Gastroesophageal sphincter (tissue), 4 donors: ENCODE data around the gene RSPH10B. TPM values are rescaled to one million over a fixed set of nuclear protein-coding genes. Genes with fewer than 3 reads are reported as not detected.
A peak's percentile ranks its signal among the peaks of the same experiment; 100 is the strongest.
"Not testable (repeated sequence)": the region's sequence is repeated elsewhere in the genome, so short reads cannot be mapped to it uniquely, and the experiment has no call there.

ENCODE experiments used
- ATAC-seq: fragments of 150-250 bp; one replicate; pipeline ENCODE4 v1.9.1; 2016; ENCODE audit warnings: mild to moderate bottlenecking, moderate library complexity
- H3K27ac ChIP-seq, 4 donors: fragments of 200-600 bp; sonication (generic) in 3 of 4; 1 replicate in 3 of 4; 2 replicates in 1 of 4; pipeline ENCODE4 v1.5.1; 2016 to 2019
- H3K27me3 ChIP-seq: fragments of 200-600 bp; sonication (generic); one replicate; pipeline ENCODE4 v1.5.1; 2019
- H3K36me3 ChIP-seq, 2 donors: fragments of 200-600 bp; sonication (generic); one replicate each; pipeline ENCODE4 v1.5.1; 2019; ENCODE audit warnings: control low read depth in 1 of 2
- H3K4me1 ChIP-seq, 3 donors: fragments of 200-600 bp; sonication (generic); 1 replicate in 2 of 3; 2 replicates in 1 of 3; pipeline ENCODE4 v1.5.1; 2016 to 2019; ENCODE audit warnings: control low read depth in 2 of 3
- H3K4me3 ChIP-seq, 2 donors: fragments of 200-600 bp; sonication (generic); one replicate each; pipeline ENCODE4 v1.5.1; 2019; ENCODE audit warnings: mild to moderate bottlenecking in 1 of 2, moderate library complexity in 1 of 2
- H3K9me3 ChIP-seq, 3 donors: fragments of 200-600 bp; sonication (generic); one replicate each; pipeline ENCODE4 v1.5.1; 2017 to 2019; ENCODE audit warnings: control low read depth in 2 of 3
- CTCF ChIP-seq, 4 experiments: fragments of 200-600 bp in 2 of 4; fragments of 450-650 bp in 2 of 4; sonication (generic) in 1 of 4; IDR thresholded peaks; one replicate each; pipeline ENCODE4 v1.5.1; 2017 to 2019; ENCODE audit warnings: antibody characterized with exemption in 4 of 4, mild to moderate bottlenecking in 2 of 4, moderate library complexity in 2 of 4
- EP300 ChIP-seq: sonication (generic); formaldehyde crosslinking; IDR thresholded peaks from one replicate; pipeline ENCODE4 v1.6.1; 2017; ENCODE audit warnings: antibody characterized with exemption, mild to moderate bottlenecking
- POLR2A ChIP-seq, 2 donors: fragments of 450-650 bp; IDR thresholded peaks; one replicate each; pipeline ENCODE4 v1.6.1; 2017; ENCODE audit warnings: antibody characterized with exemption in 2 of 2, mild to moderate bottlenecking in 2 of 2, moderate library complexity in 1 of 2
- POLR2AphosphoS5 ChIP-seq: sonication (generic); formaldehyde crosslinking; IDR thresholded peaks from one replicate; pipeline ENCODE4 v1.6.1; 2017; ENCODE audit warnings: antibody characterized with exemption
- WGBS, 2 donors: methylation state at CpG; one replicate each; pipeline ENCODE4 v1.1.5; 2018; ENCODE audit warnings: low coverage in 1 of 2; 5-methylcytosine and 5-hydroxymethylcytosine counted together
- total RNA-seq, 4 donors: library from RNA; depleted of rRNA; stranded (reverse); fragments of >200 nt; gene quantifications; one replicate each; pipeline ENCODE4 v1.1.0, GENCODE V29; 2016

RSPH10B gene
- total RNA-seq: not detected

- no CpG with 5 or more reads among the region's 43 CpGs for WGBS, 2 donors
- peak; percentile 69 for ATAC-seq
- H3K36me3 ChIP-seq, H3K4me1 ChIP-seq, H3K9me3 ChIP-seq, H3K27ac ChIP-seq, H3K27me3 ChIP-seq: not testable (repeated sequence)
- H3K4me3 ChIP-seq: peak within 1 kb of the TSS in 1 of 2 donors; percentile 27
Observed at GRCh38 chr7:5970347-5970911, at the start of gene RSPH10B. Gene RSPH10B (minus strand): TSS chr7:5970689. CDS start chr7:5967116, 3,573 bp downstream.

- no peak for ATAC-seq
- Histone ChIP-seq H3K27ac (peak overlapping the region in 2 of 4 donors; percentile 60 to 61), H3K4me1 (peaks cover 0 to 35% (median 0%) of the 10 kb centered on the region in 3 donors), H3K36me3 (peaks cover 0 to 72% of the 10 kb centered on the region in 2 donors), H3K27me3 (no peaks in the 10 kb centered on the region), H3K4me3 (no peak overlapping the region), H3K9me3 (no peaks in the 10 kb centered on the region)
- 92 to 93% methylated on average over 5 to 7 of the region's 8 CpGs for WGBS, 2 donors
- TF ChIP-seq CTCF (IDR thresholded peaks at IDR 0.05) (no peak), POLR2AphosphoS5 (no peak), EP300 (no peak), POLR2A (IDR thresholded peaks at IDR 0.05) (no peak)
Observed at GRCh38 chr7:6016653-6016966, 46.1 kb upstream of the RSPH10B start.

GRCh38 chr7:6015917-6016652, 45.6 kb upstream of the RSPH10B start:
- H3K9me3 ChIP-seq: no peaks in the 10 kb centered on the region
- ATAC-seq: peak; percentile 60
- no peaks in the 10 kb centered on the region for H3K27me3 ChIP-seq
- H3K27ac ChIP-seq: peak overlapping the region in 3 of 4 donors; percentile 25 to 61 (median 60)
- H3K4me3 ChIP-seq: no peak overlapping the region
- 23 to 69% methylated on average over 4 to 7 of the region's 8 CpGs for WGBS, 2 donors
- no peak for TF ChIP-seq CTCF (IDR thresholded peaks at IDR 0.05)
- TF ChIP-seq EP300: no peak
- peak; percentile 13 for TF ChIP-seq POLR2AphosphoS5
- peaks cover 0 to 41% (median 0%) of the 10 kb centered on the region in 3 donors for H3K4me1 ChIP-seq
- peaks cover 0 to 72% of the 10 kb centered on the region in 2 donors for H3K36me3 ChIP-seq

- H3K4me3 ChIP-seq: no peak overlapping the region
- H3K9me3 ChIP-seq: no peaks in the 10 kb centered on the region
- WGBS, 2 donors: 69 to 80% methylated on average over 6 to 12 of the region's 14 CpGs
- no peaks in the 10 kb centered on the region for H3K27me3 ChIP-seq
- TF ChIP-seq POLR2A (IDR thresholded peaks at IDR 0.05) (no peak), CTCF (IDR thresholded peaks at IDR 0.05) (no peak), POLR2AphosphoS5 (no peak), EP300 (no peak)
- H3K36me3 ChIP-seq: peaks cover 0 to 38% of the 10 kb centered on the region in 2 donors
- H3K27ac ChIP-seq: no peak overlapping the region
- ATAC-seq: no peak
- H3K4me1 ChIP-seq: peaks cover 0 to 65% (median 12%) of the 10 kb centered on the region in 3 donors
Observed at GRCh38 chr7:6012355-6013104, 42.0 kb upstream of the RSPH10B start.

- WGBS, 2 donors: 71 to 83% methylated on average over 1 of the region's 2 CpGs
- peaks cover 0 to 63% (median 12%) of the 10 kb centered on the region in 3 donors for H3K4me1 ChIP-seq
Observed at GRCh38 chr7:6011541-6011940, 41.1 kb upstream of the RSPH10B start.

GRCh38 chr7:6010370-6010769, 39.9 kb upstream of the RSPH10B start:
- Histone ChIP-seq H3K4me3 (peak overlapping the region in 1 of 2 donors; percentile 78), H3K27ac (peak overlapping the region in 2 of 4 donors; percentile 88 to 96), H3K36me3 (peaks cover 0 to 22% of the 10 kb centered on the region in 2 donors), H3K4me1 (peaks cover 0 to 51% (median 12%) of the 10 kb centered on the region in 3 donors)
- not testable (repeated sequence) for H3K9me3 ChIP-seq, H3K27me3 ChIP-seq, ATAC-seq
- 87% methylated on average over 8 of the region's 8 CpGs; no CpG with 5 or more reads in 1 of the 2 donors for WGBS, 2 donors

More at GRCh38 chr7:6011541-6011940, 41.1 kb upstream of the RSPH10B start:
- Histone ChIP-seq H3K27me3 (no peaks in the 10 kb centered on the region), H3K27ac (no peak overlapping the region), H3K36me3 (peaks cover 0 to 28% of the 10 kb centered on the region in 2 donors), H3K9me3 (no peaks in the 10 kb centered on the region), H3K4me3 (no peak overlapping the region)
- no peak for ATAC-seq
- TF ChIP-seq POLR2A (IDR thresholded peaks at IDR 0.05) (no peak), POLR2AphosphoS5 (no peak), CTCF (IDR thresholded peaks at IDR 0.05) (no peak), EP300 (no peak)
